ENCODE results near the gene AAMP. TPM values are rescaled to one million over a fixed set of nuclear protein-coding genes. Genes with fewer than 3 reads are reported as not detected.

AAMP gene
- total RNA-seq, 1 experiment from 2014 or later = 125 TPM

DNA sequence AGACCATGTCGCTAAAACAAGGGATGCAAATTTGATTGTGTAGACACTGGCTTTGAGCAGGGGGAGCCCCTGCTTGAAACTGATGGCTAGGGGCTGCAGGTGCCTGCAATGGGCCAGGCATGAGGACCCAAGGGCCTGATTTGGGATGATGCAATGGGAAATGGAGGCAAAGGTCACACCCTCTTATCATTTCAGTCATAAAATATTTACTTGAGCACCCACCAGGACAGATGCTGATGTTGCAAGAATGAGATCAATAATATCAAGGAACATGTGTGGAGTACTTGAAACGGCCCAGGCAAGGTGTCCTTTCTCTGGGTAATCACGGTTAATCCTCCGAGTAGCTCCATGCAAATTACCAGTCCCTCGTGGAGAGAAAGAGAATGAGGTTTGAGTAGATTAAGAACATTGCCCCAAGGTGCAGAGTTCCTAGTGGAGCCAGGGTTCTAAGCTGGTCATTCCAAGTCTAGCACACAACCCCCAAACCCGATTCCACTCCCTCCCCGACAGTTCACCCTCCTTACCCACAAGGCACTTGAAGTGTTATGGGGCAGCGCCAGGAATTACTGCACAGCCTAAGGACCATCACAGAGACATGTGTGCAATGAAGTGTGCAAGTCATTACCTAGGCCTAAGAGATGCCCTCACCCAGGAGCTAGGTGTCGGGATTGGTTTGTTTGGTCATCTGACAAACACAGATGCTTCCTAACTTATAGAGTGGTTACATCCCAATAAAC is 36.4 kb upstream of the AAMP start:
- no peak overlapping the region for H3K27ac Mint-ChIP-seq
- H3K36me3 Mint-ChIP-seq = no peaks in the 10 kb centered on the region
- POLR2A ChIA-PET = no interaction called here
- H3K27me3 Mint-ChIP-seq (ENCODE audit: low read depth) = no peaks in the 10 kb centered on the region
- no peak overlapping the region for H3K4me3 Mint-ChIP-seq
- peaks cover 3% of the 10 kb centered on the region for H3K9me3 Mint-ChIP-seq
- no peaks in the 10 kb centered on the region for H3K4me1 Mint-ChIP-seq
- CTCF ChIA-PET = interaction anchor here (1.9 to 2.6 kb wide), 2 partner anchors 50 to 90 kb away, joined by 8 to 9 read pairs; partner anchors contain the start of gene CATIP
- TF ChIP-seq SMAD3 (CRISPR knock-in tag; IDR thresholded peaks at IDR 0.05; ENCODE audit: borderline replicate concordance) = no peak
- peak; percentile 87 for TF ChIP-seq GABPB1 (CRISPR knock-in tag; IDR thresholded peaks at IDR 0.05)
- ATAC-seq (no peak), DNase-seq (ENCODE audit: low spot score) (no peak)

DNA sequence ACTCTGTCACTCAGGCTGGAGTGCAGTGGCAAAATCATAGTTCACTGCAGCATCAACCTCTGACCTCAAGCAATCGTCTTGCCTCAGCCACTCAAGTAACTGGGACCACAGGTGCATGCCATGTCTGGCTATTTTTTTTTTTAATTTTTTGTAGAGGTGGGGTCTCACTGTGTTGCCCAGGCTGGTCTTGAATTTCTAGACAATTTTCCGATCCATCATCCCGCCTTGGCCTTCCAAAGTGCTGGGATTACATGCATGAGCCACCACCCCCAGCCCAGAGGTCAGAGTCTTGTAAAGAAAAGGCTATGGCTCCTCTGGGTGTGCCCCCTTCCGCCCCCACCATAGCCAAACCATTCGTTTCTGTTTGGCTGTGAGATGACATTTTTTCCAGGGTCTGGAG is 35.4 kb upstream of the AAMP start:
- H3K27me3 Mint-ChIP-seq (ENCODE audit: low read depth) = no peaks in the 10 kb centered on the region
- H3K4me3 Mint-ChIP-seq = no peak overlapping the region
- ATAC-seq (no peak), DNase-seq (ENCODE audit: low spot score) (no peak)
- POLR2A ChIA-PET = no interaction called here
- peaks cover 3% of the 10 kb centered on the region for H3K9me3 Mint-ChIP-seq
- H3K4me1 Mint-ChIP-seq = no peaks in the 10 kb centered on the region
- no peak overlapping the region for H3K27ac Mint-ChIP-seq
- TF ChIP-seq CREB1 (CRISPR knock-in tag; IDR thresholded peaks at IDR 0.05) (no peak), GRHL2 (CRISPR knock-in tag; IDR thresholded peaks at IDR 0.05; ENCODE audit: insufficient replicate concordance, severe bottlenecking) (no peak), NFYB (CRISPR knock-in tag; conservative IDR thresholded peaks at IDR 0.05; ENCODE audit: low read depth) (no peak)
- TF ChIP-seq, protein P1, sequence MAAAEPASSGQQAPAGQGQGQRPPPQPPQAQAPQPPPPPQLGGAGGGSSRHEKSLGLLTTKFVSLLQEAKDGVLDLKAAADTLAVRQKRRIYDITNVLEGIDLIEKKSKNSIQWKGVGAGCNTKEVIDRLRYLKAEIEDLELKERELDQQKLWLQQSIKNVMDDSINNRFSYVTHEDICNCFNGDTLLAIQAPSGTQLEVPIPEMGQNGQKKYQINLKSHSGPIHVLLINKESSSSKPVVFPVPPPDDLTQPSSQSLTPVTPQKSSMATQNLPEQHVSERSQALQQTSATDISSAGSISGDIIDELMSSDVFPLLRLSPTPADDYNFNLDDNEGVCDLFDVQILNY (CRISPR knock-in tag; IDR thresholded peaks at IDR 0.05) = no peak
- CTCF ChIA-PET = interaction anchor here (1.7 kb wide), 1 partner anchor 51 kb away, joined by 12 read pairs; the partner anchor contains the start of gene CATIP
- no peaks in the 10 kb centered on the region for H3K36me3 Mint-ChIP-seq

DNA sequence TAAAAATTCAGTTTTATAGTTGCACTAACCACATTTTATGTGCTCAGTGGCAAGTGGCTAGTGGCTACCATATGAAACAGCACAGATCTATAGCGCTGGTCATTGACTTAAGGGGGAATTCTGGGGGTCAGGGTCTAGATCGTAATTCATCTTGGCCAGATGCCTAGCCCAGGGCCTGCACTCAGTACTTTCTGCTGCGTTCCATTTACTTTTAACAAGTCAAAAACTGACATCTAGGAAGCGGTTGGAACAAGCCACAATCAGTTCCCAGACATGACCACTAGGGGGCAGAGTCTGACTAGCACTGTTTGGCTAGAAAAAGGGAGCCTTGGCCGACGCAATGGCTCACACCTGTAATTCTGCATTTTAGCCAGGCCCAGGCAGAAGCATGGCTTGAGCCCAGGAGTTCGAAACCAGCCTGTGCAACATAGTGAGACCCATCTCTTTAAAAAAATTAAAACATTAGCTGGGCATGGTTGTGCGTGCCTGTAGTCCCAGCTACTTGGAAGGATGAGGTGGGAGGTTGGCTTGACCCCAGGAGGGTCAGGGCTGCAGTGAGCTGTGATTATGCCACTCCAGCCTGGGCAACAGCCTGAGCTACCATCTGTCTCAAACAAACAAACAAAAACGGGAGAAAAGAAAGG is 31.4 kb upstream of the AAMP start:
- H3K27me3 Mint-ChIP-seq (ENCODE audit: low read depth) = no peaks in the 10 kb centered on the region; the same call in 1 of the 2 replicates
- peak; percentile 75 for TF ChIP-seq GABPB1 (CRISPR knock-in tag; IDR thresholded peaks at IDR 0.05)
- TF ChIP-seq, protein P2, sequence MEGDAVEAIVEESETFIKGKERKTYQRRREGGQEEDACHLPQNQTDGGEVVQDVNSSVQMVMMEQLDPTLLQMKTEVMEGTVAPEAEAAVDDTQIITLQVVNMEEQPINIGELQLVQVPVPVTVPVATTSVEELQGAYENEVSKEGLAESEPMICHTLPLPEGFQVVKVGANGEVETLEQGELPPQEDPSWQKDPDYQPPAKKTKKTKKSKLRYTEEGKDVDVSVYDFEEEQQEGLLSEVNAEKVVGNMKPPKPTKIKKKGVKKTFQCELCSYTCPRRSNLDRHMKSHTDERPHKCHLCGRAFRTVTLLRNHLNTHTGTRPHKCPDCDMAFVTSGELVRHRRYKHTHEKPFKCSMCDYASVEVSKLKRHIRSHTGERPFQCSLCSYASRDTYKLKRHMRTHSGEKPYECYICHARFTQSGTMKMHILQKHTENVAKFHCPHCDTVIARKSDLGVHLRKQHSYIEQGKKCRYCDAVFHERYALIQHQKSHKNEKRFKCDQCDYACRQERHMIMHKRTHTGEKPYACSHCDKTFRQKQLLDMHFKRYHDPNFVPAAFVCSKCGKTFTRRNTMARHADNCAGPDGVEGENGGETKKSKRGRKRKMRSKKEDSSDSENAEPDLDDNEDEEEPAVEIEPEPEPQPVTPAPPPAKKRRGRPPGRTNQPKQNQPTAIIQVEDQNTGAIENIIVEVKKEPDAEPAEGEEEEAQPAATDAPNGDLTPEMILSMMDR (IDR thresholded peaks at IDR 0.05) = peak; percentile 98
- peak; percentile 98 for TF ChIP-seq ZNF121 (CRISPR knock-in tag; IDR thresholded peaks at IDR 0.05)
- TF ChIP-seq, protein P3, sequence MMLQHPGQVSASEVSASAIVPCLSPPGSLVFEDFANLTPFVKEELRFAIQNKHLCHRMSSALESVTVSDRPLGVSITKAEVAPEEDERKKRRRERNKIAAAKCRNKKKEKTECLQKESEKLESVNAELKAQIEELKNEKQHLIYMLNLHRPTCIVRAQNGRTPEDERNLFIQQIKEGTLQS (CRISPR knock-in tag; conservative IDR thresholded peaks at IDR 0.05) = no peak
- 0 out of 2 replicates have a peak, but pooled peaks have one; percentile 54 for TF ChIP-seq ZNF232 (CRISPR knock-in tag; IDR thresholded peaks at IDR 0.05)
- TF ChIP-seq, protein P4, sequence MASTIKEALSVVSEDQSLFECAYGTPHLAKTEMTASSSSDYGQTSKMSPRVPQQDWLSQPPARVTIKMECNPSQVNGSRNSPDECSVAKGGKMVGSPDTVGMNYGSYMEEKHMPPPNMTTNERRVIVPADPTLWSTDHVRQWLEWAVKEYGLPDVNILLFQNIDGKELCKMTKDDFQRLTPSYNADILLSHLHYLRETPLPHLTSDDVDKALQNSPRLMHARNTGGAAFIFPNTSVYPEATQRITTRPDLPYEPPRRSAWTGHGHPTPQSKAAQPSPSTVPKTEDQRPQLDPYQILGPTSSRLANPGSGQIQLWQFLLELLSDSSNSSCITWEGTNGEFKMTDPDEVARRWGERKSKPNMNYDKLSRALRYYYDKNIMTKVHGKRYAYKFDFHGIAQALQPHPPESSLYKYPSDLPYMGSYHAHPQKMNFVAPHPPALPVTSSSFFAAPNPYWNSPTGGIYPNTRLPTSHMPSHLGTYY (CRISPR knock-in tag; IDR thresholded peaks at IDR 0.05) = no peak
- ATAC-seq (peak; percentile 89), DNase-seq (ENCODE audit: low spot score) (peak; percentile 93)
- H3K4me1 Mint-ChIP-seq = no peaks in the 10 kb centered on the region
- no peaks in the 10 kb centered on the region for H3K9me3 Mint-ChIP-seq
- CTCF ChIA-PET = interaction anchor here (0.5 to 2.6 kb wide), 12 partner anchors 8 to 94 kb away, joined by 3 to 22 read pairs (median 4); partner anchors contain the start of gene CATIP
- H3K36me3 Mint-ChIP-seq = no peaks in the 10 kb centered on the region
- H3K4me3 Mint-ChIP-seq = no peak overlapping the region
- POLR2A ChIA-PET = no interaction called here
- H3K27ac Mint-ChIP-seq = no peak overlapping the region

DNA sequence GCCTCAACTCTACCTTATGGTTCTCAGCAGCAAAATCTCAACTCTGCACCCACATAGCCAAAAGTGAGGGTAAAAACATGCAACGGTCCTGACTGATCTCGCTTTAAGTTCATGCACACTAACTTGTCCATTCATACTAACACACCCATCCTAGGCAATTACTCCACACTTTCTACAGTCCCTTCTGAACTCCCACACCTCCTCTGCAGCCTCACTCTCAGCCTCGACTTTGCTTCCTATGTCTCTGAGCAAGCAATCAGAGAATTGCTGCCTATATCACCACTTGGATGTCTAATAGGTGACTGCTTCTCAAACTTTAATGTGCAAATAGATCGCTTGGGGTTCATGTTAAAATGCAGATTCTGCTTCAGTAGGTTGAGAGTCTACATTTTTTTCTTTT is 30.2 kb upstream of the AAMP start:
- Mint-ChIP-seq H3K36me3 (no peaks in the 10 kb centered on the region), H3K4me3 (no peak overlapping the region), H3K27me3 (ENCODE audit: low read depth) (no peaks in the 10 kb centered on the region; the same call in 1 of the 2 replicates), H3K4me1 (peaks cover 6% of the 10 kb centered on the region), H3K27ac (no peak overlapping the region), H3K9me3 (no peaks in the 10 kb centered on the region)
- ChIA-PET CTCF (no interaction called here), POLR2A (no interaction called here)
- TF ChIP-seq ZNF263 (CRISPR knock-in tag; IDR thresholded peaks at IDR 0.05; ENCODE audit: low read depth) (no peak), ELF4 (CRISPR knock-in tag; IDR thresholded peaks at IDR 0.05; ENCODE audit: low read depth) (no peak), SP1 (CRISPR knock-in tag; conservative IDR thresholded peaks at IDR 0.05) (no peak), RORB (CRISPR knock-in tag; IDR thresholded peaks at IDR 0.05) (no peak), ZNF671 (CRISPR knock-in tag; IDR thresholded peaks at IDR 0.05) (no peak), JUN (CRISPR knock-in tag; IDR thresholded peaks at IDR 0.05) (no peak)
- TF ChIP-seq, protein P5, sequence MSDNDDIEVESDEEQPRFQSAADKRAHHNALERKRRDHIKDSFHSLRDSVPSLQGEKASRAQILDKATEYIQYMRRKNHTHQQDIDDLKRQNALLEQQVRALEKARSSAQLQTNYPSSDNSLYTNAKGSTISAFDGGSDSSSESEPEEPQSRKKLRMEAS (CRISPR knock-in tag; IDR thresholded peaks at IDR 0.05) = no peak
- TF ChIP-seq, protein P6, sequence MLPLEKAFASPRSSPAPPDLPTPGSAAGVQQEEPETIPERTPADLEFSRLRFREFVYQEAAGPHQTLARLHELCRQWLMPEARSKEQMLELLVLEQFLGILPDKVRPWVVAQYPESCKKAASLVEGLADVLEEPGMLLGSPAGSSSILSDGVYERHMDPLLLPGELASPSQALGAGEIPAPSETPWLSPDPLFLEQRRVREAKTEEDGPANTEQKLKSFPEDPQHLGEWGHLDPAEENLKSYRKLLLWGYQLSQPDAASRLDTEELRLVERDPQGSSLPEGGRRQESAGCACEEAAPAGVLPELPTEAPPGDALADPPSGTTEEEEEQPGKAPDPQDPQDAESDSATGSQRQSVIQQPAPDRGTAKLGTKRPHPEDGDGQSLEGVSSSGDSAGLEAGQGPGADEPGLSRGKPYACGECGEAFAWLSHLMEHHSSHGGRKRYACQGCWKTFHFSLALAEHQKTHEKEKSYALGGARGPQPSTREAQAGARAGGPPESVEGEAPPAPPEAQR (CRISPR knock-in tag; IDR thresholded peaks at IDR 0.05) = no peak
- TF ChIP-seq, protein P1 (CRISPR knock-in tag; IDR thresholded peaks at IDR 0.05) = no peak
- ATAC-seq (no peak), DNase-seq (ENCODE audit: low spot score) (no peak)
